Renal cortical epithelial cell (primary cell): Measurements from ENCODE around the gene SNRNP25. TPM values are rescaled to one million over a fixed set of nuclear protein-coding genes. Genes with fewer than 3 reads are reported as not detected.

Experiments used
- DNase-seq: peaks from one replicate; pipeline ENCODE4 v3.0.0-alpha.2; 2011; ENCODE audit warnings: low read depth
- total RNA-seq: library from RNA; depleted of rRNA; stranded (reverse); fragments of >200 nt; gene quantifications from 2 replicates; pipeline ENCODE4 v1.2.3, GENCODE V29; 2014

The SNRNP25 gene
- total RNA-seq, 1 donor from 2014 or later, result 19.1 TPM

DNA sequence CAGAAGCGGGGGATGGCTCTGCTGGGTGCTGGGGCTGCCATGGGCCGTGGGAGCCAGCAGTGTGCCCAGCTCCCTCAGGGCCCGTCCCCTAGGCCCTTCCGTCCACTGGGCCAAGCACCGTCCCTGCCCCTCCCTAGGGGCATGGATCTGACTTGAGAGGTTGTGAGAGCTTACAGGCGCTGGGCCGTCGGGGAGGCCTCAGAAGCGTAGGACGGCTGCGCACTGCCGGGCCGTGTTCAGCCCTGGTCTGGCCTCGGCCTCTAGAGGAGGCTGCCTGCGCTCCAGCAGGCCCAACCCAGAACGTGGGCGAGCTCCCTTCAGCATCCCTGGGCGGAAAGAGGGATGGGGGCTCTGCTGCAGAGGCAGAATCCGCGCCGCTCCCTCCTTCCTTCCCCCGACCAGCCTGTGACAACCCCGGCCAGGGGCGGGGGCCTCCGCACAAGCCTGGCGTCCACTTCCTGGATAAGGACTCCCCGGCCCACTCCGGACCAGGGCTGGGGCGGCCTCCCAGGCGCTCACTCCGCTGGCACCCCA, 23.7 kb downstream of the SNRNP25 start:
- DNase-seq, result no peak

DNA sequence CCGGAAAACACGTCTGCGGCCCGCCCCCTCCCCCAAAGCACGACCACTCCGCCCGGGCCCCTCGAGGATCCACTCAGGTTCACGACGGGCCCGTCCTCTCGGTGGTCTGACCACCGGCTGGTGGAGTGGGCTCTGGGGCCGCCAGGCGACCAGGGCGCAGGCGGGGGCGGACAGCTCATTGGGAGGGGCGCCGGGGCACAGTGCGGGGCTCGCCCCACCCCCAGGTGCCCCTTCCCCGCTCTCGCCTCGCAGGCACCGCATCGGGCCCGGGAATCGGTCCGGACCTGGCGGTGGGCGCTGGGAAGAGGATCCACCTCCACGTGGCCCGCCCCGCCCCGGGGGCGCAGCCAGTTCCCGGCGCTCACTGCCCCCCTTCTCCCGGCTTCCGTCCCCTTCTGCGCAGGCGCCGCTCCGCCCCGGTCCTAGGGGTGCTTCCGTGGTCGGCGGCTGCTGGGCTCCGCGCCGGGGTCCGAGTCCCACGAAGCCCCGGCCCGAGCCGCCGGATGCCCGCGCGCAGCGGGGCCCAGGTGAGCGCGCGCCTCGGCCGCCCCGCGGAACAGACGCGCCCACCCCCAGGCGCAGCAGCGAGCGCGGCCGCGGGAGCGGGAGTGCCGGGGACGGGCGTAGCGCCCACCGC, 24.3 kb downstream of the SNRNP25 start, which contains the start of gene MPG:
MPG (plus strand) TSS at position 419 of the 637 bp plus-strand sequence; CDS start at position 504, 85 bp downstream.
- no peak for DNase-seq

GRCh38 chr16:78444-79150, 25.0 kb downstream of the SNRNP25 start:
- DNase-seq, result no peak

- no peak for DNase-seq
Measured at GRCh38 chr16:79151-80054, 25.8 kb downstream of the SNRNP25 start.

GRCh38 chr16:83060-83603, 29.5 kb downstream of the SNRNP25 start:
- DNase-seq, result no peak

DNA sequence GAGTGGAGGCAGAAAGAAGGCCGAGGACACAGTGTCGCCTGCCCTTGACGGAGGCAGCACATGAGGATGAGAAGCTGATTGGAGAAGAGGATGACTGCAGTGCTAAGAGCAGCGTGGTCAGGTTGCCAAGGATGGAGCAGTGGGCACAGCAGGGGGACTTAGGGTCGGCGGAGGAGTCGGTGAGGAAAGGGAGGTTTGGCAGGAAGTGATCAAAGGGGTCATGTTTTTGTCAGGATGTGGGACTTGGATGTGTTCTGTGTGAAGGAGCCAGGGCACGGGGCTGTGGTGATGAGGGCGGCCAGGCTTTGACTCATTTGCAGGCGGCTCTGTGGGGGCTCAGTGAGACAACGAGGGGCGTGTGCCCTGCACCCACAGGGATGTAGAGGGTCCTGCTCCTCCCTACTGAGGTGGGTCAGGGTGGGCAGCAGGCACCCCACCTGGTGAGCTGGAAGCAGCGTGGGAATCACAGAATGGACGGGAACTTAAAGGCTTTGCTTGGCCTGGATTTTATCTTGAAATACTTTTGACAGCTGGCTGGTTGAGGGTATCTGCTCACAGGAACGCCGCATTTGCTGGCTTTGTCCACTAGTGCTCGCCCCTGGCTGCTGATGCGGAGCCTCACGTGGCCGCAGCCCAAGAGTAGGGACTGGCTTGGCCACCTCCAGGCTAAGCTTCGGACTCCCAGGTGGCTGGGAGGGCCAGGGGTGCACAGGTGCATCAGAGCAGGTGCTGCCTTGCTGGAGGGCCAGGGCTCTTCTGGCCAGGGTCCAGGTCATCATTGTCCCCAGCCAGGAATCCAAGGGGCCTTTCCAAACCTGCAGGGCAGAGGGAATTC, 30.4 kb downstream of the SNRNP25 start:
- no peak for DNase-seq

DNA sequence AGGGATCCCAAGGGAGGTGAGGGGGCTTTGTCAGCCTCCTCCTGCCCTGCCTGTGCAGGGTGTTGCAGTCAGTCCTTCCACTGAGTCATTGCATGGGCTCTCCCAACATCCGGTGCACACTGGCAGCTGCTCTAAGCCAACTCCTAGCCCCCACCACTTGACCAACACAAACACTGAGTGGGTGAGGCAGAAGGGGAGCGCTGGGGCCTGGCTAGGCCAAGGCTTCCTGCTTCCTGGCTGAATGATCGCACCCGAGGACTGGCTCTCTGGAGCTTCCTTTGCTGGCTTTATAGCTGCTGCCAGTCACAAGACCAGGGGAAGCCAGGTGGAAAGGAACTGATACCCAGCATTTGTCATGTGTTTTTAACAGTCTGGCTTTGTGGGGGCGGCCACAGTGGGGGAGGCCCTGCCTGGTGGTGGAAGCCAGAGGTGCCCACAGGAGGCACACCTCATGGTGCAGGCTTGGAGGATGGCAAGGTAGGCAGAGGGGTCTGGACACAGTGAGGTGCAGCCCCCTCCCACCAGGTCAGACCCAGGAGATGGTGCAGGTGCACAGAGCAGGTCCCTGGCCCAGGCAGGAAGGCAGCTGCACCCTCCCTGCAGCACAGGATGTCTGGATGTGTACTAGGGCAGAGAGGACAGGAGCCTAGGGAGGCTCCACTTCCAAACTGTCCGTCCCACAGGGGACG, 31.2 kb downstream of the SNRNP25 start:
- DNase-seq, result peak; percentile 93

DNA sequence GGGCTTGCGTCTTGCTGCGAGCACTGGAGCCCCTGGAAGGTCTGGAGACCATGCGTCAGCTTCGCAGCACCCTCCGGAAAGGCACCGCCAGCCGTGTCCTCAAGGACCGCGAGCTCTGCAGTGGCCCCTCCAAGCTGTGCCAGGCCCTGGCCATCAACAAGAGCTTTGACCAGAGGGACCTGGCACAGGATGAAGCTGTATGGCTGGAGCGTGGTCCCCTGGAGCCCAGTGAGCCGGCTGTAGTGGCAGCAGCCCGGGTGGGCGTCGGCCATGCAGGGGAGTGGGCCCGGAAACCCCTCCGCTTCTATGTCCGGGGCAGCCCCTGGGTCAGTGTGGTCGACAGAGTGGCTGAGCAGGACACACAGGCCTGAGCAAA, 31.8 kb downstream of the SNRNP25 start:
- no peak for DNase-seq

DNA sequence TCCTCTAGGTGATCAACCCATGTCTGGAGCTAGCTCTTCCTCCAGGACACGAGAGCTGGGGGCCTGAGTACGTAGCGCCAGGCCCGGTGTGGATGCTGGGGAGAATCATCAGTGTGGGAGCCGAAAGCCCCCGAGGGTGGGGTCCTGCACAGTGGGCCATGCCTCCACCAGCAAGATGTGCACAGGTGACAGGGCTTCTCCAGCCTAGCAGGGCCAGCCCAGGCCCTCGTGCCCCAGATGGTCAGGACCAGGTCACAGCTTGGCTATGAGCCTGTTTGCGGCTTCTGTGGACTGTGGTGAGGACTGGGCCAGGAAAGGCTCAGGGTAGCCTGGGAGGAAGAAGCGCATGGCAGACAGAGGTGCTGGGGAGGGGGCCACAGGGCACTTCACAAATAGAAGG, 32.2 kb downstream of the SNRNP25 start:
- no peak for DNase-seq

- DNase-seq, result no peak
Measured at GRCh38 chr16:86483-86952, 32.9 kb downstream of the SNRNP25 start.

- DNase-seq, result no peak
Measured at GRCh38 chr16:88613-89012, 35.0 kb downstream of the SNRNP25 start.

DNA sequence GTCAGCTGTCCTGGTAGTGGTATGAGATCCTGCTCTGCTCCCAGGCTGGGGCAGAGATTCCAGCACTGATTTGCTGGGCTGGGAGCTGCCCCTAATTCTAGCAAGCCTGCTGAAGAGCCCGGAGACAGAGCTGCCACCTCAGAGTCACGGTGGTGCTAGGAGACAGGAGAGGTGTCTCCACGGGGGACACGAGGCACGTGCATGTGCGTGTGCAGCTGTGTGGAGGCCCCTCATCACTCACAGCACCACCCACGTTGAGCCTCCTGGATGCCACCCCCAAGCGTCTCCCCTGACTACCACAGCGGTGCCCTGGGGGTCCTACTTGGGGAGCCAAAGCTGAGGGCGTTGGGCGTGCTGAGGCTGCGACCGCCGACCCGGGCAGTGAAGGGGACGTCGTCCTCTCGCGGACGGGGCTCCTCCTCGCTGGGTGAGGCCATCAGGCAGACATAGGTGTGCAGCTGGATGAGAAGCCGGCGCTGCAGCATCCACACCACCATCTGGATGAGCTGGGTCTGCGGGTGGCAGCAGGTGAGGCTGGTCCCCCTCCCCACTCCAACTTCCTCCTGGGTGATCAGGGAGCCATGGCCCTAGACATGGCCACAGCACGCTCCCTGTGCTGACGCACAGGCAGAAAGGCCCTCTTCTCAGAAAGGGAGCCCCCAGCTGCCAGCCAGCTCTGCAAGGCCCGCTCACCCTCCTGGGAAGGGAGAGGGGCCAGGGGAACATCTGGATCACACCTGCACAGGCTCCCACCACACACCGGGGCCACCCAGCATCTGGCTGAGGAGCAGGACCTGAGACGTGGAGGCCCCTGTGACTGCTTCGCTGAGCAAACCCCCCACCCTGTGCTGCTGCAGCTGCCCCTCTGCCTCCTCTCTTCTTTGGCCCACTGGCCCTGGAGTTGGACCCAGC, 36.0 kb downstream of the SNRNP25 start:
- no peak for DNase-seq

DNA sequence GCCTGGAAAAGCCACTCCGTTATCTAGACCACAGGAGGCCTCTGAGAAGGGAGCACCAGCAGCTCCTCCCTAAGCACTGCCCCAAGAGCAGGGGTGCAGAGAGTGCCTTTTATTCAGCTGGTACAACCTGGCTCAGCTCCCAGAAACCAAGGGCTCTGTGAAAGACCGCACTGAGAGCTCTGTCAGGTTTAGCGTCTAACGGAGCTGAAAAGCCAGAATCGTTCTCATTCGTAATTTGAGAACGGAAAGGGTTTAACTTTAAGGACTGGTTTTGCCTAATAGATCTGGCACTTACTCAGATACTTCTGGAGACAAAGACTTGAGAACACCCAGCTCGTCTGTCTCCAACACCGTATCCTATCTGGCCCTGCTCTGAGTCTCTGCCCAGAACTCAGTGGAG, 37.9 kb downstream of the SNRNP25 start:
- no peak for DNase-seq

DNA sequence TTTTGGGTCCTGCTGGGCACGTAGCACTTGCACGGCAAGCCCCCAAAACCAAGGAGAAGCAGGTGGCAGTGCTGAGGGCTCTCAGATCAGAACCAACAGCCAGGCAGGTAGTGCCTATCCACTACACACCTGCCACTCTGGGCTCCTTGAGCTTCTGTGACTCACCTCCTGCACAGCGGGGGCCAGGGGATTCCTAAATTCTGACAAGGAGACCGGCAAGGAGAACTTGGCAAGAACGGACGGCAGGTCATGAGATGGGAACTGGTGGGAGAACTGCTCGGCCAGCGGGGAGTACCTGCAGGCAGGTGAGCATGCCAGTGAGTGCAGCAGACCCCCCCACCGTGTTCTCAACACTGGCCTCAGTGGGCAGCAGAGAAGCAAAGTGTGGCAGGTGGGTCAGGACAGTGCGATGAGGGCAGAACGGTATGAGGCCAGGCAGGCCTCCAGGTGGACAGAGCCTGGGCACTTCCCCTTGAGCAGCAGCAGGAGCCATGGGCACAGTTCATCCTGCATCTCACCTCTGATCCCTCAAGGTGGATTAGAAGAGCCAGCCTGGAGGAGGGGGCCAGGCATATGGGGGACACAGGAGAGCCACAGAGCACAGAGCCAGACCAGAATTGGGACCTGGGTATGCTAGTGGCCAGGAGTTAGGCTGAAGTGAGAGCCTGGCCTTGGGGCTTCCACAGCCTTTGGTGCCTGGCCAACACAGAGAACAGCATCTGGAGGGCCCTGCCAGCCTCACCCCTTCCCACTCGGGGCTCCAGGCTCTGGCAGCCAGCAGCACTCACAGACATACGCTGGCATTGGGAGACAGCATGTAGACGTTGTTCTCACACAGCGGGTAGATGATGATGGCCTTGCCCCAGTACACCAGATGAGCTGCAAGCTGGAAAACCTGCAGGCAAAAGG, 39.1 kb downstream of the SNRNP25 start:
- DNase-seq, result no peak

DNA sequence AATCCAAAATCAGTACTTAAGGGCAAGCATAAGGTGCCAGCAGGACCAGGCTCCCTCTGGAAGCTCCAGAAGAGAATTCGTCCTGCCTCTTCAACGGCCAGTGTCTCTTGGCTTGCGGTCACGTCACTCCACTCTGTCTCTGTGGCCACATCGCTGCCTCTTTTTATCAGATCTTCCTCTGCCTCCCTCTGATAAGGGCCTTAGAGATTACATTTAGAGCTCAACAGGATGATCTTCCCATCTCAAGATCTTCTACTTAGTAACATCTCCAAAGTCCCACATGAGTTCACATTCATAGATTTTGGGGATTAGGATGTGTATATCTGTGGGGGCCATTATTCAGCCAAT, 41.3 kb downstream of the SNRNP25 start:
- no peak for DNase-seq

GRCh38 chr16:96935-97381, 43.3 kb downstream of the SNRNP25 start:
- peak; percentile 75 for DNase-seq

DNA sequence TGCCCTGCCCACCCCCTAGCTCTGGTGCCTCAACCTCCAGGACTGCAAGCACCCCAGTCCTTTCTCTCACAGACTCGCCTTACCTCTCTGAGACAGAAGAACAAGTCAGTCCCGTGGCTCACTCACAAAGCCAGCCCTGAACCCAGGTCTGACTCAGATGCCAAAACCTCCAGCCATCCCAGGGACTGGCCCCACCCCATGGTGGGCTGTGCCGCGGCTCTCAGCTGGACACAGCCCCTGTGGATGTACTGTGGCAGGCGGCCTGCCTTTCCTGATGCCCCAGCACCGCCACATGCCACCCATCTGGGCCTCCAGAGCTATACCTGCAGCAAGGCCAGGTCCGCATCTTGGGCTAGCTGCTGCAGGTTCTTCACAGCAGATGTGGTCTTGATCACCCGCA, 44.2 kb downstream of the SNRNP25 start:
- no peak for DNase-seq

DNA sequence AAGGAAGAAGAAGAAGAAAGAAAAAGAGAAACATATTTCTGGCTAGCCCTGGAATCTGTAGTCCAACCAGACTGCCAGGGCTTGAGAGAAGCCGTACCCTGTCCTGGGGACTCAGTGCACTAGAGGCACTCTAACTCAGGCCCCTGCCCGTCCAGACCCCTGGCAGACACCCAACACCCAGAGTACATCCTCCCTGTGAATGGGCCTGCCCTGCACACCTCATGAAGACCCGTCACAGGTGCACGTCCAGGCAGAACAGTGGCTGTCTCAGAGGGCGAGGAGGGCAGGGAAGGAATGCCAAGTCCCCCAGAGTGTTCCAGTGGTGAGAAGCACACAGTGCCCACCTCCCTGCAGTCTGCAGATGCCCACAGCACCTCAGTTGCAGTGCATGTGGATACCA, 47.4 kb downstream of the SNRNP25 start:
- DNase-seq, result no peak
